HG02759 (cell line): ENCODE results near the gene RIOK1.

Experiments used
- ATAC-seq: cut with Tn5 transposase; IDR thresholded peaks from one replicate; pipeline ENCODE4 v1.9.1; 2021; ENCODE audit warnings: mild to moderate bottlenecking, moderate library complexity; ENCODE audit not compliant: unreplicated experiment

The RIOK1 gene

GRCh38 chr6:7406743-7407142 is 17.1 kb downstream of the RIOK1 start:
- ATAC-seq = no peak

GRCh38 chr6:7409740-7410139 is 20.1 kb downstream of the RIOK1 start:
- no peak for ATAC-seq

GRCh38 chr6:7410851-7411250 is 21.2 kb downstream of the RIOK1 start:
- ATAC-seq = no peak

- ATAC-seq = no peak
Measured at GRCh38 chr6:7411328-7411727, 21.7 kb downstream of the RIOK1 start.

- no peak for ATAC-seq
Measured at GRCh38 chr6:7413151-7413823, 23.7 kb downstream of the RIOK1 start.

GRCh38 chr6:7414811-7415210 is 25.2 kb downstream of the RIOK1 start:
- no peak for ATAC-seq

GRCh38 chr6:7417684-7418083 is 28.1 kb downstream of the RIOK1 start:
- no peak for ATAC-seq

GRCh38 chr6:7418238-7418905 is 28.8 kb downstream of the RIOK1 start:
- no peak for ATAC-seq

- ATAC-seq = no peak
Measured at GRCh38 chr6:7419065-7419464, 29.5 kb downstream of the RIOK1 start.

GRCh38 chr6:7421066-7421465 is 31.5 kb downstream of the RIOK1 start:
- no peak for ATAC-seq

- ATAC-seq = no peak
Measured at GRCh38 chr6:7424058-7424457, 34.5 kb downstream of the RIOK1 start.

GRCh38 chr6:7424967-7425807 is 35.6 kb downstream of the RIOK1 start:
- ATAC-seq = no peak

- ATAC-seq = no peak
Measured at GRCh38 chr6:7425808-7426190, 36.2 kb downstream of the RIOK1 start.

- ATAC-seq = no peak
Measured at GRCh38 chr6:7426447-7427169, 37.0 kb downstream of the RIOK1 start.

GRCh38 chr6:7431313-7431673 is 41.7 kb downstream of the RIOK1 start:
- ATAC-seq = no peak

GRCh38 chr6:7431674-7432390 is 42.2 kb downstream of the RIOK1 start:
- no peak for ATAC-seq

- no peak for ATAC-seq
Measured at GRCh38 chr6:7432391-7433120, 42.9 kb downstream of the RIOK1 start.

GRCh38 chr6:7433121-7433617 is 43.6 kb downstream of the RIOK1 start:
- ATAC-seq = no peak

- no peak for ATAC-seq
Measured at GRCh38 chr6:7434672-7435071, 45.1 kb downstream of the RIOK1 start.

GRCh38 chr6:7438011-7438410 is 48.4 kb downstream of the RIOK1 start:
- ATAC-seq = no peak
